A673 (cell line): ENCODE measurements around the gene IAH1. TPM values are rescaled to one million over a fixed set of nuclear protein-coding genes. Genes with fewer than 3 reads are reported as not detected.

Source experiments
- BruUV-seq: library from RNA; stranded (reverse); fragments of 400-500 nt; replicated peaks from 2 replicates; lab custom pipeline; 2021; lab: Mats Ljungman, UMichigan
- CTCF ChIA-PET: fragments of 300-600 bp; sonication (Branson Sonifier 250); formaldehyde crosslinking; loops from one replicate; lab custom pipeline; 2022; ENCODE audit warnings: antibody characterized with exemption; lab: Charles Lee
- POLR2A ChIA-PET: fragments of 300-600 bp; sonication (Branson Sonifier 250); formaldehyde crosslinking; loops from one replicate; lab custom pipeline; 2022; ENCODE audit warnings: antibody characterized with exemption; ENCODE audit not compliant: low non-redundant PET; lab: Charles Lee
- DNase-seq: peaks from one replicate; pipeline ENCODE4 v3.0.0-alpha.2; 2015; ENCODE audit warnings: low spot score
- H3K27ac ChIP-seq: fragments of 200-600 bp; sonication (generic); 2 replicates; pipeline ENCODE4 v1.5.1; 2016; ENCODE audit warnings: mixed run types, low read depth, mild to moderate bottlenecking, mixed read lengths, antibody characterized with exemption, low read length; ENCODE audit not compliant: poor library complexity, severe bottlenecking
- H3K27me3 ChIP-seq: fragments of 200-600 bp; sonication (generic); replicated peaks from 2 replicates; pipeline ENCODE4 v1.6.1; 2017; ENCODE audit warnings: mixed run types, low read depth, mild to moderate bottlenecking, mixed read lengths, antibody characterized with exemption, low read length; ENCODE audit not compliant: insufficient read depth, poor library complexity
- H3K36me3 ChIP-seq: fragments of 200-600 bp; sonication (generic); 2 replicates; pipeline ENCODE4 v1.6.1; 2016; ENCODE audit warnings: mixed run types, mild to moderate bottlenecking, mixed read lengths, antibody characterized with exemption, low read length; ENCODE audit not compliant: insufficient read depth, poor library complexity, severe bottlenecking
- H3K4me1 ChIP-seq: fragments of 200-600 bp; sonication (generic); 2 replicates; pipeline ENCODE4 v1.6.1; 2017; ENCODE audit warnings: mixed run types, mild to moderate bottlenecking, mixed read lengths, antibody characterized with exemption, low read length; ENCODE audit not compliant: insufficient read depth, poor library complexity, severe bottlenecking
- H3K4me3 ChIP-seq: fragments of 200-600 bp; sonication (generic); 2 replicates; pipeline ENCODE4 v1.5.1; 2016; ENCODE audit warnings: low read depth, mixed run types, mild to moderate bottlenecking, mixed read lengths, low read length; ENCODE audit not compliant: poor library complexity, severe bottlenecking
- H3K9me3 ChIP-seq: fragments of 200-600 bp; sonication (generic); 2 replicates; pipeline ENCODE4 v1.6.1; 2016; ENCODE audit warnings: mixed run types, low read depth, mild to moderate bottlenecking, mixed read lengths, antibody characterized with exemption, low read length; ENCODE audit not compliant: poor library complexity, severe bottlenecking
- EZH2 ChIP-seq: fragments of 200-600 bp; sonication (generic); IDR thresholded peaks from 2 replicates; pipeline ENCODE4 v1.6.1; 2017; ENCODE audit warnings: borderline replicate concordance, low read depth, mild to moderate bottlenecking, mixed read lengths, antibody characterized with exemption, low read length; ENCODE audit not compliant: poor library complexity, severe bottlenecking
- intact Hi-C: fragments of 100-400 bp; cut with micrococcal nuclease; formaldehyde crosslinking; loops from one replicate; pipeline ENCODE4 v1.10.0; 2022; ENCODE audit not compliant: unreplicated experiment
- total RNA-seq: library from RNA; stranded (reverse); gene quantifications from 2 replicates; pipeline ENCODE4 v1.2.3, GENCODE V29; 2021
- TF ChIP-seq, protein P1 (sequence below): fragments of 300-800, 200-600 bp; sonication (generic); conservative IDR thresholded peaks from 2 replicates; pipeline ENCODE4 v1.5.1; 2017; ENCODE audit warnings: low read depth, mild to moderate bottlenecking, antibody characterized with exemption, low read length, moderate library complexity, mixed read lengths

IAH1 gene
- total RNA-seq, 1 experiment from 2014 or later, result 54.9 TPM

DNA sequence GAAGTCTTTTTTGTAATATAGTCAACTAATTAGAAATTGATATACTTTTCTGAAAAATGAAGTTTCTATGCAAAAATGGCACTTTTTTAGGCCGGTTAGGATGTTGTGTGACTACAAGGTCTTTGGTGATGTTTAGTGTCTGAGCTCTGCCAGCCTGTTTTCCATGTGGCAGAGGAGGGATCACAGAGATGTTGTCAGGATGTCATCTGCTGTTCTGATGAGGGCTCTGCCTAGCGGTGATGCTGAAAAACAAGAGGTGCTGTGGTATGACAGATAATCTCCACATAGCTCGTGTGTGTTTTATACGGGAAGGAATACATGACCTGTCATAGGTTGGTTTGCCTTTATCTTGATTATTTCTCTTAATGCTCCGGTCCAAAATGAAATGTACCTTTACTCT, 12.0 kb upstream of the IAH1 start:
- BruUV-seq, result no TSS peak
- H3K4me1 ChIP-seq, result no peaks in the 10 kb centered on the region
- intact Hi-C loops, result no loop called here
- H3K4me3 ChIP-seq, result no peak overlapping the region
- H3K36me3 ChIP-seq, result peaks cover 19% of the 10 kb centered on the region
- CTCF ChIA-PET, result no interaction called here
- H3K27me3 ChIP-seq, result no peaks in the 10 kb centered on the region
- no peak overlapping the region for H3K27ac ChIP-seq
- DNase-seq, result no peak
- TF ChIP-seq, protein P1, sequence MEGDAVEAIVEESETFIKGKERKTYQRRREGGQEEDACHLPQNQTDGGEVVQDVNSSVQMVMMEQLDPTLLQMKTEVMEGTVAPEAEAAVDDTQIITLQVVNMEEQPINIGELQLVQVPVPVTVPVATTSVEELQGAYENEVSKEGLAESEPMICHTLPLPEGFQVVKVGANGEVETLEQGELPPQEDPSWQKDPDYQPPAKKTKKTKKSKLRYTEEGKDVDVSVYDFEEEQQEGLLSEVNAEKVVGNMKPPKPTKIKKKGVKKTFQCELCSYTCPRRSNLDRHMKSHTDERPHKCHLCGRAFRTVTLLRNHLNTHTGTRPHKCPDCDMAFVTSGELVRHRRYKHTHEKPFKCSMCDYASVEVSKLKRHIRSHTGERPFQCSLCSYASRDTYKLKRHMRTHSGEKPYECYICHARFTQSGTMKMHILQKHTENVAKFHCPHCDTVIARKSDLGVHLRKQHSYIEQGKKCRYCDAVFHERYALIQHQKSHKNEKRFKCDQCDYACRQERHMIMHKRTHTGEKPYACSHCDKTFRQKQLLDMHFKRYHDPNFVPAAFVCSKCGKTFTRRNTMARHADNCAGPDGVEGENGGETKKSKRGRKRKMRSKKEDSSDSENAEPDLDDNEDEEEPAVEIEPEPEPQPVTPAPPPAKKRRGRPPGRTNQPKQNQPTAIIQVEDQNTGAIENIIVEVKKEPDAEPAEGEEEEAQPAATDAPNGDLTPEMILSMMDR, result no peak
- TF ChIP-seq EZH2, result no peak
- POLR2A ChIA-PET, result no interaction called here
- no peaks in the 10 kb centered on the region for H3K9me3 ChIP-seq

GRCh38 chr2:9462886-9463697, 11.3 kb upstream of the IAH1 start:
- intact Hi-C loops, result no loop called here
- no peak for DNase-seq
- Histone ChIP-seq H3K4me3 (no peak overlapping the region), H3K27ac (no peak overlapping the region), H3K36me3 (peaks cover 21% of the 10 kb centered on the region), H3K9me3 (no peaks in the 10 kb centered on the region), H3K27me3 (no peaks in the 10 kb centered on the region), H3K4me1 (no peaks in the 10 kb centered on the region)
- ChIA-PET POLR2A (no interaction called here), CTCF (no interaction called here)
- no TSS peak for BruUV-seq
- TF ChIP-seq EZH2, result no peak
- TF ChIP-seq, protein P1, result no peak

- ChIA-PET CTCF (no interaction called here), POLR2A (no interaction called here)
- Histone ChIP-seq H3K9me3 (no peaks in the 10 kb centered on the region), H3K4me1 (no peaks in the 10 kb centered on the region), H3K36me3 (peaks cover 20% of the 10 kb centered on the region), H3K4me3 (no peak overlapping the region), H3K27me3 (no peaks in the 10 kb centered on the region), H3K27ac (no peak overlapping the region)
- no TSS peak for BruUV-seq
- intact Hi-C loops, result no loop called here
- no peak for DNase-seq
- no peak for TF ChIP-seq EZH2
Measured at GRCh38 chr2:9463698-9464034, 10.7 kb upstream of the IAH1 start.

DNA sequence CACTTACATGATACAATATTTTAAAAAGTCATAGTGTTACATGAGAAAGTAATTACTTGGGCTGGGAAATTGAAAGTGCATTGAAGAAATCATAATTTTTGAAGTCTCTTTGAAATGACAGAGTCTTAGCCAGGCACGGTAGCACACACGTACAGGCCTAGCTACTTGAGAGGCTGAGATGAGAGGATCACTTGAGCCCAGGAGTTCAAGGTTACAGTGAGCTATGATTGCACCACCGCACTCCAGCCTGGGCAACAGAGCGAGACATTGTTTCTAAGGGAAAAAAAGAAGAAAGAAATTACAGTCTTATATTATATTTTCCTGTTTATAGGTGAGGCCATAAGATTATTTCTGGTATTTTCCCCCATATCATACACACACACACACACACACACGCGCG, 9.2 kb upstream of the IAH1 start:
- peaks cover 13% of the 10 kb centered on the region for H3K36me3 ChIP-seq
- no TSS peak for BruUV-seq
- no peaks in the 10 kb centered on the region for H3K9me3 ChIP-seq
- H3K4me3 ChIP-seq, result no peak overlapping the region
- no peak for DNase-seq
- TF ChIP-seq EZH2, result no peak
- TF ChIP-seq, protein P1, result no peak
- intact Hi-C loops, result no loop called here
- H3K4me1 ChIP-seq, result no peaks in the 10 kb centered on the region
- CTCF ChIA-PET, result no interaction called here
- no peak overlapping the region for H3K27ac ChIP-seq
- H3K27me3 ChIP-seq, result no peaks in the 10 kb centered on the region
- POLR2A ChIA-PET, result no interaction called here
